GF-D8 (cell line): Measurements from ENCODE around the gene FXYD4.

ENCODE experiments used
- DNase-seq: peaks from one replicate; lab custom pipeline; 2025; lab: John Stamatoyannopoulos, UW

The FXYD4 gene

DNA sequence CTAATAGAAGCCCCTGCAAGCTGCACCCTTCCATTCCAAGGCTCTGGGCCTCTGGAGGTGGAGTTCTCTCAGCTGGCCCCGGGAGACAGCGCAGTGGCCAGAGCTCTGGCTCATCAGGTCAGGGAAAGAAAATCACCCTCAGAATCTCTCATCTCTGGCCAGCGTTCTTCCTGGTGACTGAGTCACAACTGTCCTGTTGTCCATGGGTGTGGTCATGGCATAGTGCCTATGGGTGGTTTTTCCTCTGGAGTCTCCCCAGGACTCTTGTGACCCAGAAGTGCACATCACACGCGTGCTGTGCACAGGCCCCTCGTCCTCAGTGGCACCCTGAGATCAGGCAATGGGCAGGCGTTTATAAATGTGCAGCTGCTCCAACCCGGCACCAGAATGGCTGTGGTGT, 27.4 kb upstream of the FXYD4 start:
- no peak for DNase-seq

DNA sequence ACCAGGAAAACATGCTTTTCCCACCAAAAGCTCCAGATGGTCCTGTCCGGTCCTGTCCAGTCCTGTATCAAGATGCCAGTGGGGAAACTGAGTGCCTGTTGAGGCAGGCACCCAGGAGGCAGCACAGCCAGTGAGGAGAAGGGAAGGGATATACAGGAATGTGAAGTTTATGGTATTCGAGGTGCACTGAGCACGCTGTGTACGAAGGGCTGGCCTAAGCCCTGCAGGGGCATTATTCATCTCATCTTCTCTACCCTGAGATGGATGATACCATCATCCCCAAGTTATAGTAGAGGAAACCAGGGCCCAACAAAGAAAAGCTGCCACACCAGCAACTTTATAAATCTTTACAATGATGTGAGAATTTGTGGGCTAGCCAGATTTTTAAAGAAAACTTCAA, 23.4 kb upstream of the FXYD4 start:
- DNase-seq, result no peak

DNA sequence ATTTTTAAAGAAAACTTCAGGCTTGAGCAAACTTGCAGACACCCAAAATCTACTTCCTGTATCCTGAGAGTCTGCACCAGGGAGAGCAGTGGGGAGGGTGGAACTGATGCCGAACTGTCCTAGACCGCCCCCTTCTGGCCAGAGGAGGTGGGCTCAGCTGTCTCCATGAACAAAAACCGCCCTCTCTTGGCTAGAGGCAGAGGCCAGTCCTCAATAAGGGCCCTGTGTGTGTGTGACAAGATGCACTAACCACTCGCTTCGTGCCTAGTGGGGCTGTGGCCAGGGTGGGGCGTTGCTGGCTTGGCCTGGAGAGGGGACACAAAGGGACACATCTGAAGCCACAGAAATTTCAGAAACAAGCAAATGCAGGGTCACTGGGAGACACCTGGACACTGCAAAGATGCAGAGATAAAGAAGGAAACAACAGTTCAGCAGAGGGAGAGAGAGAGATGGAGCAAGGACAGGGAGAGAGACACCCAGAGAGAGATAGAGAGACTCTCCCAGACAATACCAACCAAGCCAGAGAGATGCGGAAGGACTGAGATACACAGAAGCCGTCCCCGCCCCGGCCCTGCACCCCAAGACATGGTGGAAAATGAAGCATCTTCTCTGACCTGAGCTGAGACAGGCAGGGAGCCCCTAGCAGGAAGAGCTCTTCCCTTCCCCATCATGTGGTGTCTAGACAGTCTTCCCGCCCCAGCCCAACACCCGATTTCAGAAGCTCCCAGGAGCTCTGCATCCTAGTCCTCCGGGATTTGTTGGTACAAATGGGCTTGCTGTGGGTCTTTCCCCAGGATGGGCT, 22.7 kb upstream of the FXYD4 start:
- DNase-seq, result peak; percentile 77

DNA sequence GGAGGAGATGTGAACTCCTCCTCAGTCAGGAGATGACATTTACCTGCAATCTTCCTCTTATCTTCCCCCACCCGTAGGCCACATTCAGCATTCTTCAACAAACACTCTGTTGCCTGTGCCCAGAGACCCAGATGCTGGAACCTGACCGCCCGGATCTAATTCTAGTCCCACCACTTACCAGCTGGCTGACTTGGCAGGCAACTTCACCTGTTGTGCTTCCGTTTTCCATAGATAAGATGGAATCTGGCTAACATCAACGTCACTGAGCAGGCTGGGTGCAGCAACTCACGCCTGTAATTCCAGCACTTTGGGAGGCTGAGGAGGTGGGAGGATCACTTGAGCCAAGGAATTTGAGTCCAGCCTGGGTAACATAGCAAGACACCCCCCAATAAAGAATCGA, 21.3 kb upstream of the FXYD4 start:
- no peak for DNase-seq

DNA sequence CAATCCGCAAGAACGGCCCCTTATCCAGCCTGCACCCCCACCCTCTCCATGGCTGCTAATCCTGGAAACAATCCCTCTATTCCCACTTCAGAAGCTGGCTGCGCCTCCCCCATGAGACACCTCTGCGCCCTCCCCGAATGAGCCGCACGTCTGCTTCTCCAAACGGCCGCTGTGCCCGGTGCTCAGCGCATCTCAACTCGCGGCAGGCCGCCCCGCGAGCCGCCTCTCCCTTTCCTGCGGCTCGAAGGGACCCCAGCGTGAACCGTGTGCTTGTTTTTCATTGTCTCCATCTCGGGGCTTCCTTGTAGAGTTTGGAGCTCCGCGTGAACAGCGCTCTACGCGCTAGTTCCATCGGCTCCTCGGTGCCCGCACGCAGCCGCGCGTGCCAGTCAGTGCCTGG, 20.8 kb upstream of the FXYD4 start:
- no peak for DNase-seq

DNA sequence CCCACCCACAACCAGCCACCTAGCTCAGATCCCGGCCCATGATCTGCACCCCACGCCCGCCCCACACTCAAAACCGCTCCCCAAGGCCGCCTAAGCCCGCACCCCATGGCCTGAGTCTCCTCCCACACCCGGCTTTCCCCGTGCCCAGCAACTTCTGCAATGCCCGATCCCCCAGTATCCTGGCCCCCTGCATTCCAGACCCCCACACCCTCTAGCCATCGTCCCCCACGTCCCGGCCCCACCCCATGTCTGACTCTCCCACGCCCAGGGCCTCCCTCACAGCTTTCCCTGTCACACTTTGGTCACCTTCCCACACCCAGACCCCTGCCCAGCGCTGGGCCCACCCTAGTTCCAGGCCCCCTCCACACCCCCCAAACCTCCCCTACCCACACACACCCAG, 20.1 kb upstream of the FXYD4 start:
- DNase-seq, result no peak

DNA sequence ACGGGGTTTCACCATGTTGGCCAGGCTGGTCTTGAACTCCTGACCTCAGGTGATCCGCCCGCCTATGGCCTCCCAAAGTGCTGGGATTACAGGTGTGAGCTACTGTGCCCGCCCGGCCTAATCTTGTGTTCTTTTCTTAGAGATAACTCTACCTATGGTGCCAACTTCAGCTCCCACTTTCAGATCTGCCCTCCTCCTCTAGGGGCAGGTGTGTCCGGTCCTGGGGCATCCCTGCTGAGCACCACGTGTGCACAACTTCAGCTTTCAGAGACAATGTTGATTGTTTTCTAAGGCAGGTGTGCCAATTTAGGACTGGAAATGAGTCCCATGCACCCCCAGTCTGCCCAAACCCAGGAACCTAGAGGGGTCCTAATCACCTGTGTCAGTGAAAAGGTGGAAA, 18.5 kb upstream of the FXYD4 start:
- DNase-seq, result no peak

DNA sequence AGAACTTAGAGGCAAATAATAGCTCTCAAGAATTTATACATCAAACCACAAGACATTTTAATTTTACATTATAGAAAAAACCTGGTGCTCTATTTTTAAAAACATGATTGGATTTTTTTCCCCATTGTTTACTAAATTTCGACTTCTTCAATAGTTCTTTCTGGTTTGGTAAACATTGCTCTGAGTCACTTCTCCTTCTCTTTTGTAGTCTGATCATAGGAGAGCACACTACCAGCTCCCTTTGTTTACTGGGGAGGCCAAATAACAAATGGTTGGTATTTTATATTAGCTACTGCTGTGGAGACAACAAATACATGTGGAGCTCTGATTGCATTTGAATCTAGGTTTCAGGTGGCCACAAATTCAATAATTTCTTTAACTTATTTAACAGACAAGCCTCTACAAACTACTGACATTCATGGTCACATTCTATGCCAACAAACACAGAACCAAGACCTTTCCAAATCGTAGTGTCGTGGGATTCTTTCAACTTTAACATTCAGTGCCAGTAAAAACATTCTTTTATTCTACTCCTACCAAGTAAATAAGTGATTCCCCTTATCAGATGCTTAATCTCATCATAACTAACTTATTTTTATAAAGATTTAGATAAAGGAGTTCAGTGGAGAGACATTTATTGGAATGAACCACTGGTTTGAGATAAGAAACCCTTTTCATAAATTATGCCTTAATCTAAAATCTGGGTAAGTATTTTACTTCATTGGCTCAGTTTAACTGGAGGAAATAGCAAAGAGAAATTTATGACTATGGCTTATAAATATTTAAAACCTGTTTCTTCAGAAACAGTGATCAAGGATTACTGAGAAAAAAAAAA, 17.7 kb upstream of the FXYD4 start:
- no peak for DNase-seq

DNA sequence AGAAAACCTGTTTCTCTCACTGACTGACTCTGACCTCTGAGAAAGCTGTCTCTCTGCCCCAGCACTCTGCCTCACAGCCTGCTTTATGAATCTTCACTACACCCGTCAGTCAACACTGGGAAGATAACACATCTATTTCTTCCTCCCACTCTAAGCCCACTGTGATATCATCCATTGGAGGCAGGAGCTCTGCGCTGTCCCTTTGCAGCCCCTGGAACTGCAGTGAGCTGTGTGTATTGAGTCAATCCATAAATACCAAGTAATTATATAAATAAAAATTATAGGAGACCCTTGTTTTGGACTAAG, 17.2 kb upstream of the FXYD4 start:
- DNase-seq, result no peak

DNA sequence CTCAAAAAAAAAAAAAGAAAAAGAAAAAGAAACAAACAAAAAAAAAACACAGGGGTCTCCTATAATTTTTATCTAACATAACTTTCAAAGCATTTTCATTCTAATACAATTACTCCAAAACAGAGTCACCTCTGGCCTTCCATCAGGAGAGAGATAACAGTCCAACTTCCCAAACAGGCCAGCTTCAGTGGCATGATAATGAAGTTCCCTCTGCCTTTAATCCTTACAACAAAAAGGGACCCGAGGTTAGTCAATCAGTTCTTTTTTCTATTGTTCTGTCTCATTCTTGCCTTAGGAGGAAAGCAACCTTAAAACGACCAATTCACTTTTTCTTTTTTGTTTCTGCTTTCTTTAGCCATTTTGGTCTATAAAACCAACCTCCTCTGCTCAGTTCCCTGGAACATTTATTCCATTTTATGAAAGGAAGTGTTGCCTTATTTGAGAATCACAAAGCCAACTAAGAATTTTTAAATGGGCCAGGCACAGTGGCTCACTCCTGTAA, 16.5 kb upstream of the FXYD4 start:
- no peak for DNase-seq

DNA sequence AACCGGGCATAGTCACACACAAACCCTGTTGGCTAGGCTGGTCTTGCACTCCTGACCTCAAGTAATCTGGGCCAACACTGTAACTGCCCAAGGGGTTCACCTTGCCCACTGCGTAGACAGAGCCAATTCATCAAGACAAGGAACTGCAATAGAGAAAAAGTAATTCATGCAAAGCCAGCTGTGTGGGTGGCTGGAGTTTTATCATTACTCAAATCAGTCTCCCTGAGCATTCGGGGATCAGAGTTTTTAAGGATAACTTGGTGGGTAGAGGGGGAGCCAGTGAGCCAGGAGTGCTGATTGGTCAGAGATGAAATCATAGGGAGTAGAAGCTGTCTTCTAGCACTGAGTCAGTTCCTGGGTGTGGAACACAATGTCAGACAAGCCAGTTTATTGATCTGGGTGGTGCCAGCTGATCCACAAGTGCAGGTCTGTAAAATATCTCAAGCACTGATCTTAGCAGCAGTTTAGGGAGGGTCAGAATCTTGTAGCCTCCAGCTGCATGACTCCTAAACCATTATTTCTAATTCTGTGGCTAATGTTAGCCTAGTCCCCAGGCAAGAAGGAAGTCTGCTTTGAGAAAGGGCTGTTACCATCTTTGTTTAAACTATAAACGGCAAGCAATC, 15.6 kb upstream of the FXYD4 start:
- DNase-seq, result no peak

DNA sequence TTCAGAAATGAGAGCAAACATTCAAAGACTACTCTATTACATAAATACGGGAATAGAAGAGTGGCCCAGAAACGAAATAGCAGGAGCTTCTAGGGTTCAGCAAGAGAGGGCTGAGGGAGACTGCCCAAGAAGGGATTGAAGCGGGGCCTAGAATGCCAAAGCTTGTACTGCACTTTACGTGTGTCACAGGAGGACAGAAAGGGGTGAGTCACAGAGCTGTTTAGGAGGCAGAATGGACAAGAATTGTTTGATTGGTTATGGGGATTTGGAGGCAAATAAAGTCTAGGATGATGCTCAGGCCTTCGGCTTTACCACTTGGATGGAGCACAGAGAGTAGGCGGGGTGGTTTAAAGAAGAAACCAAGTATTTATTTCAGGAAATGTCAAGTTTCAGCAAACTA, 11.3 kb upstream of the FXYD4 start:
- no peak for DNase-seq

DNA sequence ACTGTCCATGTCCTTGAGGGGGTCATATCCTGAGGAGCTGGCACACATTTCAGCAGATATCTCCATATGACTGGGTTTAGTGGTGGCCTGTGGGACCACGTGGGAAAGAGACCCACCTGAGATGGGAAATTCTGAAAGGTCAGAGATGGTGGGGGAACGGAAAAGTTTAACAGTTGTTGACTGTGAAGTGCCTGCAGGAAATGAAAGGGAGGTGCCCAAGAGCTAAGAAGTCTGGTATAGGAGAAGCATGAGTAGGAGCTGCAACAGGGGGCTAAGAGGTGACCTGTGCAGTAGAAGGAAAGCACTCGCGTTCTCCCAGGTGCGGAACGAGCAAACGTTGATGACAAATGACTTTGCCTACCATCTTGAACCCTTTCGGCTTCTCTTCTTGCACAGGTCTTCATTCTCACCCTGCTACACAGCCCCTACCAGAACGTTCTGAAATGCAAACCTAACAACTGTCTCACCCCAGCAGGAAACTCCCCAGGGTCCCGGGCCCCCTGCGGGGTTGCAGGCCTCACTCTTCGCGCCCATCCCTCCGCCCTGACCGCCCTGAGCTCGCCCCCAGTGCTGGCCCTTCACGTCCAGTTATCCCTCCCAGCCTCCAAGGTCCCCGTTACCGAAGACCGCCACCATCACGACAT, 9.8 kb upstream of the FXYD4 start:
- no peak for DNase-seq

DNA sequence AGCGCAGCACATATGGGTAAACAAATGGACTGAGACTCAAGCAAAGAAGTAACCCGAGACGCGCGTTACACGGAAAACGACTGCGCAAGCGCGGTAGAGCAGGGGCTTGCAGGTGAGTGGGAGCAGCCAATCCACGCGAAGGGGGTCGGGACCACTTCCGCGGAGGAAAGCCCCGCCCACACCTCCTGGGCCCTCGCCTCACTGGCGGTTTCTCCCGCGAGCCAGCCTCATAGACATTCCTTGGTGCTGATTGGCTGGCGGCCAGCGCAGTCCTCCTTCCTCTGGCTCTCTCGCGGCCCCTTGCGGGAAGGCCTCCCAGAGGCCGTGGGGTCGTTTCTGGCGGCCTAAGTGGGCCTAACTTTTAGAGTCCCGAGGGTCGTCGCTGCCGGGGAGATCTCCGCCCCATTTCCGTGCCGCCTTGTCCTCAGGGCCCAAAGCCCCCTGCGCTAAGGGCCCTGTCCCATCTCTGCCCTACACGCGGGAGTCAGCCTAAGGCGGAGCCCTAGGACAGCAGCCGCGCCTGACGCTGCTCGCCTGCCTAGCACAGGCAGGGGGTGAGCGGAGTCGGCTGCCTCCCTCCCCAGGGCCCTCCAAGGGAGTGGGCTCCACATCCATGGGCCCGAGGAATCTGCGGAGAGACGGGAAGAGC, 9.1 kb upstream of the FXYD4 start:
- DNase-seq, result no peak

DNA sequence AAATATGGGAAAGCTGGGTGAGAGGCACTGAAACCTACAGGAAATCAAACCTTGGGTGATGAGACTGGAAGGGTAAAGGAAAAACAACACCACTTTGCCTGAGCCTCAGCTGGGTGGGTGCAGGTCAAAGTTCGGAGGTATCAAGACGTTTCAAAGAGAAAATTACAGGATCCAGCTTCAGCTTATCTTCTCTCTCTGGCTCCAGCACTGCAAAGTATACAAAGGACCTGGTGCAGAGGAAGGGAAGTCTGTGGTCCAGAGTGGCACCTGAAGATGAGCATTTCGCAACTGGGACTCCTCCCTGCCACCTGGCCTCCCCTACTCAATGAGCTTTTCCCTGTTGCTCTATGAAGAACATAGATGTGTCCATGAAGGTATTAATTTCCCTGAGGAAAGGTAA, 6.4 kb upstream of the FXYD4 start:
- no peak for DNase-seq

DNA sequence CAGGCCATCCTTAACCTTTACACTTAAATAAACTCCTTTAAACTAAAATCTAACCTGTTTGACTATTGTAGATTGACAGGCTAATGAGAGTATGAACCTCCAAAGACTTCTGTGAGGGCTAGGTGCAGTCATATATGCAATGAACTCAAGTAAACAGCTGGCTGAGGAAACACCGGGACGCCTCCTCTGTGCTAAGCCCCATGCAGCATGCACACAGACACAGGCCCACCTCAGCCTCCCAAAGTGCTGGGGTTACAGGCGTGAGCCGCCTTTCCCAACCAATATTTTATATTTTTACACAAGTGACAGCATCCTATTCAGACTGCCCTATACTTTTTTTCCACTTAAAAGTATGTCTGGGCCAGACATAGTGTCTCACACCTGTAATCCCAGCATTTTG, 1.5 kb upstream of the FXYD4 start:
- no peak for DNase-seq

DNA sequence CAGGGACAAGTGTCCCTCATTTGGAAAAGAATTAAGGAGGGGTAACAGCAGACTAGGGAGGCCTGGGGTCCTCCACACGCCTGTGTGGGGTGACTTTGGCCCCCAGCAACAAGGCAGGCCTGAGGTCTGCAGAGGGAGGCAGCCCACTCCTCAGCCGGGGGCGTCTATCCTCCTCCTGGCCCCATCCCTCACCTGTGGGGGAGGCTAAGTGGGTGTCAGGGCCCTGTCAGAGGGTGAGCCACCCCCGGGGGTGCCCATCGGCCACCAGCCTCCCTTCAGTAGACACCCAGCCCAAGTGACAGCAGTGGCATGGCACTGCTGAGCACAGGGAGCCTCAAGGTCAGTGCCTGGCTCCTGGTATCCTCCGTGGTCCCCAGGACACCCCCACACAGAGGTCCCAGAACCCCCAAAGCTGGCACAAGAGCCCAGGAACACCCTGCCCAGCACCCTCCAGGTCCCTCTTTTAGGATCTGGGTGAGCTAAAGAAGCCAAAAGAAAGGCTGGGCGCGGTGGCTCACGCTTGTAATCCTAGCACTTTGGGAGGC, 693 bp upstream of the FXYD4 start:
- DNase-seq, result no peak

DNA sequence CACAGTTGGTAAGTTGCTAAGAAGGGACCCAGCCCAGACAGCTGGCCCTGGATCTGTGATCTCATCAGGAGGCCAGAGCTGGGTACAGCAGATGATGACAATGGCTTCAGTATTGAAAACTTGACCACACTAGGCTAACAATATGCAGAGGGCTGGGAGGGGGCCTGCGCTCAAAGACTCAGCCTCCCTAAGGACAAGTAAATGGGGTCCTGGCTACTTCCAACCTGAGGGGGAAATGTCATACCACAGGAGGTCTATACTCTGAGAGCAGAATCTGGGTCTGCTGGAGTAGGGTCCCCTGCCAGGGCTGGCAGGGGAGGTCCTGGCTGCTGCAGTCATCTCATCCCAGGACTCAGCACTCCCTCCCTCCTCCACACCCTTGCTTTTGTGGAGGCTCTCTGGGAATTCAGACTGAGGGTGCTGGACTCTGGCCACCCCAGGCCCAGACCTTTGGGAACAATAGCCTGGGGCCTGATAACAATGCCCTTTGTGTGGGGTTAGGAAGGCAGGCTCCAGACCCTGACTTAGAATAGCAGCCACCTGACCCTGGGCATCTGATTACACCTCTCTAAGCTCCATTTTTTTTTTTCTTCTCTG, 1.4 kb downstream of the FXYD4 start:
- no peak for DNase-seq

DNA sequence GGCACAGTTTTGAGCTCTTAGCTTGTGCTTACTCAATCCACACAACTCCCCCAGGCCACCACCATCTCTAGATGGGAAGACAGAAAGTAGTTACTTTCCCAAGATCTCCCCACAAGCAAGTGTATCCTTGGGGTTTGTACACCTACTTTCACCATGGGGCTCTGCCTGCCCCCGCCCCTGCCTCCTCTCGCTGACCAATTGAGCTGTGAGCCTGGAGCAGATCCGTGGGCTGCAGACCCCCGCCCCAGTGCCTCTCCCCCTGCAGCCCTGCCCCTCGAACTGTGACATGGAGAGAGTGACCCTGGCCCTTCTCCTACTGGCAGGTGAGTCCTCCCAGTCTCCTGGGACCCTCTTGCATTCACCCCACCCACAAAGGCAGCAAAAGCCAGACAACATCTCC, 2.0 kb downstream of the FXYD4 start:
- no peak for DNase-seq

DNA sequence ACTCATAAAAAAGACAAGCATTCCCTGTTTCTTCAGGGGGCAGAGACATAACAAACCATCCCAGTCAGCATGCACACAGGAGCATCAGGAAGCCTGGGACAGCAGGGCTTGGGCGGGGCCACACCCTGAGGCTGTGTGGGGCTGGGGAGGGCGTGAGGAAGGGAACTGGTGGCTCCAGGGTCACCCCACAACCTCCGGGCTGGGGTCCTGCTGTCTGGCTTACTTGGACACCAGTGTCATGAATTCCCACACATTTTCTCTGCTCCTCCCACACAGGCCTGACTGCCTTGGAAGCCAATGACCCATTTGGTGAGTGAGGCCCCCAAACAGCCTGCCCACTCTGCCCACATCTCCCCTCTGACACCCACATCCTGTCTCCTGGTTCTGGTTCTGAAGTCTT, 2.8 kb downstream of the FXYD4 start:
- DNase-seq, result no peak

DNA sequence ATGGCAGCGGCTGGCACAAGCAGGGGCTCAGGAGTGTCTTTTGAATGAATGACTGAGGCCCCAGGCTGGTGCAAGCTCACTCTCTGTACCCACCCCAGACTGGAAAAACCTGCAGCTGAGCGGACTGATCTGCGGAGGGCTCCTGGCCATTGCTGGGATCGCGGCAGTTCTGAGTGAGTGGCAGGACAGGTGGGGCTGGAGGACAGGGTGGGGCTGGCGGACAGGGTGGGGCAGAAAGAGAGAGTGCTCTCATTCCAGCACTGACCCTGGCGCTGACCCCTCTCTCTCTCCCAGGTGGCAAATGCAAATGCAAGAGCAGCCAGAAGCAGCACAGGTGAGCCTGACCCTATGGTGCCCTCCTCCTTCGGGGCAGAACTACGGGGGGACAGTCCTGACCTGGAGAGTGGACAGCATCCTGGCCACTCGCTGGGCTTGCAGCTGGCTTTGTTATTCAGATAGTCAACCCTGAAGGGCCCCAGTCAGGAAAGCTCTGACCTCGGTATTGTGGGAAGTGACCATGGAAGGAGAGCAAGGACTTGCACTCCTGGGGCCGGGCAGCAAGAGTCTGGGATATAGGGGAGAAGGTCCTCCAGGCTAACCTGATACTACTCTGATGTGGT, 4.1 kb downstream of the FXYD4 start:
- DNase-seq, result no peak
